SK-N-SH (cell line): ENCODE results near the gene ABCA6. TPM values are rescaled to one million over a fixed set of nuclear protein-coding genes. Genes with fewer than 3 reads are reported as not detected.

ENCODE experiments used
- CTCF ChIA-PET: fragments of 300-600, 350-600 bp; formaldehyde crosslinking; extraction: SDS; loops from one replicate; lab custom pipeline; 2021; lab: Yijun Ruan, JAX
- POLR2A ChIA-PET: fragments of 350-600 bp; sonication (Branson Sonifier 250); formaldehyde crosslinking; extraction: SDS; loops from one replicate; lab custom pipeline; 2020; ENCODE audit warnings: antibody characterized with exemption, inconsistent platforms; lab: Yijun Ruan, JAX
- DNase-seq: peaks from one replicate; pipeline ENCODE4 v3.0.0; 2012
- H2AFZ ChIP-seq: fragments of 200-600 bp; sonication (generic); 2 replicates; pipeline ENCODE4 v1.8.1; 2016; ENCODE audit warnings: antibody characterized with exemption, mild to moderate bottlenecking, low read depth
- H3F3A ChIP-seq: fragments of 200-600 bp; sonication (generic); replicated peaks from 2 replicates; pipeline ENCODE3; 2016; ENCODE audit warnings: antibody characterized with exemption, mild to moderate bottlenecking; ENCODE audit not compliant: insufficient read depth
- H3K27ac ChIP-seq, 2 experiments: fragments of 200-500 bp in 1 of 2; fragments of 200-600 bp in 1 of 2; sonication (Bioruptor generic) in 1 of 2; sonication (generic), shearing (Covaris generic) in 1 of 2; 2 replicates each; pipeline versions ENCODE4 v1.5.1 to v1.6.1; 2014 to 2016; ENCODE audit warnings: low read depth in 2 of 2, inconsistent platforms in 1 of 2, low read length in 1 of 2, mild to moderate bottlenecking in 1 of 2, mixed read lengths in 1 of 2
- H3K27me3 ChIP-seq: fragments of 200-600 bp; sonication (generic), shearing (Covaris generic); 2 replicates; pipeline ENCODE4 v1.6.1; 2016; ENCODE audit warnings: mixed run types; ENCODE audit not compliant: insufficient read depth
- H3K36me3 ChIP-seq, 2 experiments: fragments of 200-500 bp in 1 of 2; fragments of 200-600 bp in 1 of 2; sonication (Bioruptor generic) in 1 of 2; sonication (generic) in 1 of 2; replicated peaks in 1 of 2; 2 replicates each; pipeline versions ENCODE3 to v1.5.1; 2014 to 2016; ENCODE audit warnings: low read length in 1 of 2, mild to moderate bottlenecking in 1 of 2; ENCODE audit not compliant: insufficient read depth in 2 of 2, control insufficient read depth in 1 of 2
- H3K4me1 ChIP-seq, 2 experiments: fragments of 200-500 bp in 1 of 2; fragments of 200-600 bp in 1 of 2; sonication (Bioruptor generic) in 1 of 2; sonication (generic), shearing (Covaris generic) in 1 of 2; 2 replicates each; pipeline versions ENCODE4 v1.5.1 to v1.6.1; 2014 to 2016; ENCODE audit warnings: low read depth in 1 of 2, low read length in 1 of 2, mixed run types in 1 of 2; ENCODE audit not compliant: insufficient read depth in 2 of 2, control insufficient read depth in 1 of 2
- H3K4me2 ChIP-seq: fragments of 200-600 bp; sonication (generic), shearing (Covaris generic); 2 replicates; pipeline ENCODE4 v1.6.1; 2017; ENCODE audit warnings: mixed run types
- H3K4me3 ChIP-seq, 2 experiments: fragments of 200-500 bp in 1 of 2; fragments of 200-600 bp in 1 of 2; sonication (Bioruptor generic) in 1 of 2; sonication (generic), shearing (Covaris generic) in 1 of 2; 2 replicates each; pipeline versions ENCODE4 v1.5.1 to v1.8.1; 2014 to 2016; ENCODE audit warnings: low read depth in 2 of 2, inconsistent platforms in 1 of 2, low read length in 1 of 2, mild to moderate bottlenecking in 1 of 2, mixed read lengths in 1 of 2, moderate library complexity in 1 of 2
- H3K79me2 ChIP-seq: fragments of 200-600 bp; sonication (generic); 2 replicates; pipeline ENCODE4 v1.8.1; 2017; ENCODE audit warnings: mild to moderate bottlenecking; ENCODE audit not compliant: insufficient read depth
- H3K9ac ChIP-seq: fragments of 200-600 bp; sonication (generic); 2 replicates; pipeline ENCODE4 v1.6.1; 2017; ENCODE audit warnings: mixed run types
- H3K9me2 ChIP-seq: fragments of 200-600 bp; sonication (generic); 2 replicates; pipeline ENCODE4 v1.6.1; 2017; ENCODE audit warnings: mixed run types
- H3K9me3 ChIP-seq: fragments of 200-600 bp; sonication (generic); 2 replicates; pipeline ENCODE4 v1.6.1; 2017; ENCODE audit warnings: mixed run types, mild to moderate bottlenecking, moderate library complexity
- H4K20me1 ChIP-seq: fragments of 200-600 bp; sonication (generic); 2 replicates; pipeline ENCODE4 v1.6.1; 2017; ENCODE audit warnings: mild to moderate bottlenecking, mixed run types; ENCODE audit not compliant: insufficient read depth
- ELF1 ChIP-seq: IDR thresholded peaks from 2 replicates; pipeline ENCODE4 v1.4.0; 2012
- EP300 ChIP-seq, 2 experiments: IDR thresholded peaks; 2 replicates each; pipeline versions ENCODE4 v1.4.0 to v1.6.1; 2012; ENCODE audit warnings: borderline replicate concordance in 1 of 2, low read depth in 1 of 2, low read length in 1 of 2
- EZH2phosphoT487 ChIP-seq: fragments of 200-600 bp; sonication (generic); IDR thresholded peaks from 2 replicates; pipeline ENCODE4 v1.6.1; 2017; ENCODE audit warnings: low read depth, mixed run types, mild to moderate bottlenecking, antibody characterized with exemption, moderate library complexity, borderline replicate concordance
- MAX ChIP-seq: IDR thresholded peaks from 2 replicates; pipeline ENCODE4 v1.4.0; 2012; ENCODE audit warnings: low read depth
- MEF2A ChIP-seq: IDR thresholded peaks from 2 replicates; pipeline ENCODE4 v1.4.0; 2012; ENCODE audit warnings: low read depth, borderline replicate concordance
- REST ChIP-seq: IDR thresholded peaks from 2 replicates; pipeline ENCODE4 v1.6.1; 2012; ENCODE audit warnings: mild to moderate bottlenecking, low read depth, low read length, moderate library complexity
- RFX5 ChIP-seq: IDR thresholded peaks from 2 replicates; pipeline ENCODE4 v1.6.1; 2012; ENCODE audit warnings: mild to moderate bottlenecking, improper control_type of control experiment, low read length
- TAF1 ChIP-seq: IDR thresholded peaks from 2 replicates; pipeline ENCODE4 v1.6.1; 2012; ENCODE audit warnings: low read depth, mild to moderate bottlenecking, low read length, moderate library complexity, borderline replicate concordance
- TCF12 ChIP-seq: IDR thresholded peaks from 2 replicates; pipeline ENCODE4 v1.4.0; 2012
- USF2 ChIP-seq: fragments of 150-350 bp; IDR thresholded peaks from 2 replicates; pipeline ENCODE4 v1.6.1; 2017; ENCODE audit warnings: antibody characterized with exemption, low read length, low read depth, borderline replicate concordance
- WGBS: methylation state at CpG from one replicate; pipeline ENCODE4 v1.1.6; 2017; ENCODE audit warnings: low lambda C conversion rate; 5-methylcytosine and 5-hydroxymethylcytosine counted together
- polyA plus RNA-seq, 3 experiments: library from polyadenylated mRNA; depleted of rRNA; stranded (reverse); fragments of >200 nt; gene quantifications; 2 replicates each; pipeline ENCODE4 v1.2.3, GENCODE V29; 2012

Gene ABCA6
- polyA plus RNA-seq, 1 of the 3 experiments (the other 2 are of a cell fraction), result 0.15 TPM

GRCh38 chr17:69122065-69122464, 19.6 kb downstream of the ABCA6 start:
- TF ChIP-seq TAF1, result no peak
- Histone ChIP-seq H3K9me2 (no peaks in the 10 kb centered on the region), H3F3A (no peaks in the 10 kb centered on the region), H4K20me1 (no peaks in the 10 kb centered on the region), H3K79me2 (no peaks in the 10 kb centered on the region), H3K36me3 (no peaks in the 10 kb centered on the region), H2AFZ (no peak overlapping the region), H3K4me1 (no peaks in the 10 kb centered on the region; a peak in 1 of 4 replicates), H3K9ac (no peak overlapping the region), H3K4me2 (no peak overlapping the region), H3K27ac (no peak overlapping the region), H3K4me3 (no peak overlapping the region), H3K27me3 (no peaks in the 10 kb centered on the region; the same call in 1 of the 2 replicates), H3K9me3 (no peaks in the 10 kb centered on the region)
- no peak for DNase-seq
- POLR2A ChIA-PET, result no interaction called here
- 48% methylated on average over 5 of the region's 5 CpGs for WGBS
- CTCF ChIA-PET, result no interaction called here

GRCh38 chr17:69117855-69118784, 23.6 kb downstream of the ABCA6 start:
- Histone ChIP-seq H3K27ac (no peak overlapping the region), H4K20me1 (no peaks in the 10 kb centered on the region), H3K4me1 (no peaks in the 10 kb centered on the region; a peak in 1 of 4 replicates), H3K9me2 (no peaks in the 10 kb centered on the region), H3K9me3 (no peaks in the 10 kb centered on the region), H3K9ac (no peak overlapping the region), H3F3A (no peaks in the 10 kb centered on the region), H3K4me3 (no peak overlapping the region), H3K4me2 (no peak overlapping the region), H3K27me3 (no peaks in the 10 kb centered on the region; the same call in 1 of the 2 replicates), H2AFZ (0 out of 2 replicates have a peak overlapping the region, but pooled peaks have one; percentile 11), H3K36me3 (no peaks in the 10 kb centered on the region), H3K79me2 (no peaks in the 10 kb centered on the region)
- DNase-seq, result no peak
- TF ChIP-seq MEF2A, result no peak
- TF ChIP-seq USF2, result no peak
- no peak for TF ChIP-seq TCF12
- TF ChIP-seq EP300 (IDR thresholded peaks at IDR 0.05; ENCODE audit: borderline replicate concordance in 1 of 2, low read depth in 1 of 2, low read length in 1 of 2), result no peak
- TF ChIP-seq REST, result no peak
- TF ChIP-seq RFX5, result no peak
- no peak for TF ChIP-seq ELF1
- no peak for TF ChIP-seq EZH2phosphoT487
- TF ChIP-seq MAX, result no peak
- ChIA-PET CTCF (no interaction called here), POLR2A (no interaction called here)
- WGBS, result 0% methylated on average over 2 of the region's 2 CpGs
